GM21360 (cell line): ENCODE results near the gene PRKCA.
A peak's percentile ranks its signal among the peaks of the same experiment; 100 is the strongest.
"Not testable (repeated sequence)": the region's sequence is repeated elsewhere in the genome, so short reads cannot be mapped to it uniquely, and the experiment has no call there.

Experiments used
- ATAC-seq: cut with Tn5 transposase; IDR thresholded peaks from one replicate; pipeline ENCODE4 v1.9.1; 2021; ENCODE audit warnings: mild to moderate bottlenecking, moderate library complexity; ENCODE audit not compliant: unreplicated experiment

The PRKCA gene

DNA sequence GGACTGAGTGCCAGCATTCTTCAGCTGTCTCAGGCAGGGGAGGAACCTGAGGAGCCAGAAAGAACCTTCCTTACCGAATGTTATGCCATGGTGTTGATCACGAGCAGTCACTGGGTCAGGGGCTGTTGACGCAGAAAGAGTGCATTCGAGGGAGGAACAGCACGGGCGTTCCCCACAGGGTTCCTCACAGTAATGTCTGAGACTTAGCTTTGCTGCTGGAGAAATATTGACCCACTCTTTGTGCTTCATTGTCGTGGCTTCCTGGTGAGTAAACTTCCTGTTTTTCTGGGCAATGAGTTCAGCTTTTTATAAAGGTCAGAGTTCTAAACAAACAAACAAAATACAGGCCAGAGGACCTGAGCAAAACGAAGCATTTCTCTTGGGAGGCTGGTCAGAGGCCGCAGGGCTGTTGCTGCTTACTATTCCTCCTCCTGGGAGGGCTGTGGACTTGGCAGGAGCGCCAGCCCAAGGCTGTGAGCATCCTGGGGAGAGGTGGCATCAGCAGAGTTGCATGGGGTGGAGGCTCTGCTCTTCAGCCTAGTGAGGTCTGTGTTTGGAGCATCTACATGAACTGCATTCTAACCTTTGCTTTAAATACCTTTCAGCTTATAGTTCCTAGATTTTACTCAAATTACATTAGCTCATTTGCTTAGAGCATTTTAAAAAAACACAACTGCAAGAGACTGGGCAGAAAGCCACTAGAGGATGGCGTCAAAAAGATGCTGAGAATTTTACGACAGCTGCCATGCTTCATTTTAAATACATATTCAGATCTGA lies 389.4 kb downstream of the PRKCA start:
- no peak for ATAC-seq

GRCh38 chr17:66692421-66692690 lies 389.9 kb downstream of the PRKCA start:
- no peak for ATAC-seq

- no peak for ATAC-seq
Observed at GRCh38 chr17:66695098-66695497, 392.7 kb downstream of the PRKCA start.

GRCh38 chr17:66698270-66698669 lies 395.9 kb downstream of the PRKCA start:
- ATAC-seq = no peak

- no peak for ATAC-seq
Observed at GRCh38 chr17:66701462-66701861, 399.0 kb downstream of the PRKCA start.

GRCh38 chr17:66702106-66702936 lies 399.9 kb downstream of the PRKCA start:
- no peak for ATAC-seq

DNA sequence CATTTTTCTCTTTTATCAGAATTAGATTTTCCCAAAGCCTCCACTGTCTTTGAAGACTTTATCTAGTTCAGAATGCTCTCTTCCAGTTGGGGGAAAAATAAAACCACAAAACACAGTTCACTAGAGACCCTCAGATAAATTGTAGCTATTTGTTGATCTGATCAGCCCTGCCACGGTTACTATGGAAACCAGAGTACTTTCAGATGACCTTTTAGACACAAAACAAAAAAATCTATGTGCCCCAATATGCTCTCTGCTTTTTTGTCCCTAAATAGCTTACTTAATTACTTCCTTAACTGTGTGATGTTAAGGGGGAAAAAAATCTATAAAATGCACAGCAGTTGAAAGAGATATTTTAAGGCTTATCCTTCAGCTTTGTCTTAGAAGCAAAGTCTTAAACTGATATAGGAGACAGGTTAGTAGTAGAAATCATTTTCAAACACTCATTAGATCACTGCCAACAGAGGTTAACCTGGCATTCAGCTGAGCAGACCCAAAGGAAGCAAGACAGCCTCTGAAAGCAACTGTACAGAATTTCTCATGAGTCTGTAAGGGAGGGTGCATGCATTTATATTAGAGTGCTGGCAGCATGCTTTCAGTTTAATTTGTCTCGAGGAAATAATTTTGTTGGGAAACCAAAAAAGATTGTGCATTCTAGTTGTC lies 402.6 kb downstream of the PRKCA start:
- ATAC-seq = no peak

- no peak for ATAC-seq
Observed at GRCh38 chr17:66706851-66707450, 404.5 kb downstream of the PRKCA start.

DNA sequence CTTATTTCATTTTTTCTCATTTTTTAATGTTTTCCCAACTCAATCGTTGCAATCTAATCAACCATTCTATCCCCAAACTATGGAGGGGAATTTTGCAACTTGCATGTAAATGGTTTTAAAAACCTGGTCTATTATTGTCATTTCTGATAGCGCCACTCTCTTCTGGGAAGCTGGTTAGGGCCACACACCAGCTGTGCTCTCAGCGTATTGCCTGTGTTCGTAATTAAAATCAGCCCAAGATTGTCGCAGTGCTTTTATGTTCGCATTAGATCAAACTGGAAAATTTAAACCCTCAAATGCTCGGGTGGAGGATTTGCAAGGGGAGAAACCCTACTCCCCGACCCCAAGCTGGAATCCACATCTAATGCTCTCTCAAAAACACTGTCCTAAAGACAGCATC lies 409.0 kb downstream of the PRKCA start:
- no peak for ATAC-seq

GRCh38 chr17:66711881-66712321 lies 409.5 kb downstream of the PRKCA start:
- ATAC-seq = no peak

GRCh38 chr17:66712453-66712852 lies 410.0 kb downstream of the PRKCA start:
- no peak for ATAC-seq

GRCh38 chr17:66713021-66713532 lies 410.7 kb downstream of the PRKCA start:
- not testable (repeated sequence) for ATAC-seq

DNA sequence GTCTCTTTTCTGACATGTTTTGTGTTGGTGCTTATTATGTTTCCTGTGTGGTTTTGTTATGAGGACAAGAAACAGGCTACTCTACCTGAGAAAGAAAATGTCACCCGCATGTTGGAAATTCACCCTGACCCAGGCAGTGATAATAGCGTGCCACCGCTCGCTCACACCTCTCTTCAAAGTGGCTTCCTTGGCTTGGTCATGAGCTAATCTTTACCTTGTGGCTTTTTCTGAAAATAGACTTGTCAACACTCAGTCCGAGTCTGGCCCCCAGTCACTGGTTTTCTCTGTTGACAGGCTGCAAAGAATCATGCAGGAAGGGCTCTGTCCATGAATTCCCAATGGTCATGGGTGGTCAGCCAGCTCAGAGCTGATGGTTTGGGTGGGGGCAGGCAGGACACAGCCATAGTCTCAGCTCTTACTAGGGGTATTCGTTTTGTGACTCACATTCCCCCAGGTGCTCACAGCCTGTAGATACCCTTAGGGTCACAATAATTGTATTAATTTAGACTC lies 411.2 kb downstream of the PRKCA start:
- no peak for ATAC-seq

GRCh38 chr17:66714046-66715023 lies 411.9 kb downstream of the PRKCA start:
- ATAC-seq = no peak

DNA sequence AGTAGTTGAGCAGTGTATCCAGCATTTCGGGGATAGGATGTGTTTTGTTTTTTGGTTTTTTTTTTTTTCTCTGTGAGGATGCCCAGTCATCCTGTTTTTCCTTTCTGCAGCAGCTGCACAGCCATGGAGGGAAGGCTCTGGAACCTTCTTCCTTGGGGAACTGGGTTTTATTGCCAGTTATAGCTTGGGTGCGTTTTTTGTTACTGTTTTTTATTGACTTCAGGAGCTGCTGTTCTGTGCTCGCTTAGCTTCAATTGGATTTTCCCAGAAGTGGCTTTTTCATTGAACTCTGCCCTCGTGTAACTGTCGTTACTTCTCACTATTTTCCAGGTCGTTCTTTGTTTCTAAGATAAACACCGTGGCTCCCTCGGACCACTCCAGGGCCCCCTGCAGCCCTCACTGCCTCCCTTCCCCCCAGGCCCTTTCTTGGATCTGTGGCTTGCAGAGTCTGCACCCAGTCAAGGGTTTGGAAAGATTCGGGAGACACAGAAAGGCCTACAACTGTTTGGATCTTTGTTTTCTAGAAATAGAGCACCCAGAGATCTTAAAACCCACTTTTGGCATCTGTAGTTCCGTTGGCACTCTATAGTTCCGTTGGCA lies 412.8 kb downstream of the PRKCA start:
- ATAC-seq = no peak

- no peak for ATAC-seq
Observed at GRCh38 chr17:66715745-66716156, 413.3 kb downstream of the PRKCA start.

GRCh38 chr17:66716236-66717026 lies 414.0 kb downstream of the PRKCA start:
- ATAC-seq = no peak

GRCh38 chr17:66717641-66718058 lies 415.2 kb downstream of the PRKCA start:
- ATAC-seq = peak; percentile 71

- no peak for ATAC-seq
Observed at GRCh38 chr17:66720027-66720426, 417.6 kb downstream of the PRKCA start.
